ENCODE results near the gene PDZD2.

DNA sequence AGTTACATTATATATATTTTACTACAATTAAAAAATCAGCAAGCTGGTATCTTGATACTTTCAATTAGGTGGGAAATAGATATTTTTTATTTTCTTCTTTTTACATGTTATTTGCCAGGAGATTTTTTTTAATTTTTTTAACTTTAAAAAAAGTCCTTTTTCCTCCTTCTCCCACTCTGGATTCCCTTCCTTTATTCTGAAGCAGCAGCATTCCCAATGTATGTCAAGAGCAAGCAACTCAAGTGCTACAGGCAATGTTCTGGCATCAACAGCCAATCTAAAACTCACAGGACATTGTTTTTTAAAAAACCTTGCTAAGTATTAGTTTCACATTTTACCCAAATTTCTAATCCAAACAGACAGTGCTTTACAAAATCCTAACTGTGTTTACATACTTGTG lies 493.8 kb downstream of the PDZD2 start:
- TF ChIP-seq, protein P1, sequence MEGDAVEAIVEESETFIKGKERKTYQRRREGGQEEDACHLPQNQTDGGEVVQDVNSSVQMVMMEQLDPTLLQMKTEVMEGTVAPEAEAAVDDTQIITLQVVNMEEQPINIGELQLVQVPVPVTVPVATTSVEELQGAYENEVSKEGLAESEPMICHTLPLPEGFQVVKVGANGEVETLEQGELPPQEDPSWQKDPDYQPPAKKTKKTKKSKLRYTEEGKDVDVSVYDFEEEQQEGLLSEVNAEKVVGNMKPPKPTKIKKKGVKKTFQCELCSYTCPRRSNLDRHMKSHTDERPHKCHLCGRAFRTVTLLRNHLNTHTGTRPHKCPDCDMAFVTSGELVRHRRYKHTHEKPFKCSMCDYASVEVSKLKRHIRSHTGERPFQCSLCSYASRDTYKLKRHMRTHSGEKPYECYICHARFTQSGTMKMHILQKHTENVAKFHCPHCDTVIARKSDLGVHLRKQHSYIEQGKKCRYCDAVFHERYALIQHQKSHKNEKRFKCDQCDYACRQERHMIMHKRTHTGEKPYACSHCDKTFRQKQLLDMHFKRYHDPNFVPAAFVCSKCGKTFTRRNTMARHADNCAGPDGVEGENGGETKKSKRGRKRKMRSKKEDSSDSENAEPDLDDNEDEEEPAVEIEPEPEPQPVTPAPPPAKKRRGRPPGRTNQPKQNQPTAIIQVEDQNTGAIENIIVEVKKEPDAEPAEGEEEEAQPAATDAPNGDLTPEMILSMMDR (IDR thresholded peaks at IDR 0.05), result no peak
- TF ChIP-seq EZH2 (IDR thresholded peaks at IDR 0.05) (no peak), EZH2phosphoT487 (IDR thresholded peaks at IDR 0.05) (no peak)

All from neural progenitor cell (in vitro differentiated cells).